GM12801 (cell line): ENCODE data around the gene CAMK2A.

Source experiments
- TF ChIP-seq, protein P1 (sequence below): IDR thresholded peaks from one replicate; pipeline ENCODE4 v1.5.1; 2011; ENCODE audit warnings: control low read depth; ENCODE audit not compliant: insufficient read length; ENCODE audit errors: extremely low read depth

CAMK2A gene

DNA sequence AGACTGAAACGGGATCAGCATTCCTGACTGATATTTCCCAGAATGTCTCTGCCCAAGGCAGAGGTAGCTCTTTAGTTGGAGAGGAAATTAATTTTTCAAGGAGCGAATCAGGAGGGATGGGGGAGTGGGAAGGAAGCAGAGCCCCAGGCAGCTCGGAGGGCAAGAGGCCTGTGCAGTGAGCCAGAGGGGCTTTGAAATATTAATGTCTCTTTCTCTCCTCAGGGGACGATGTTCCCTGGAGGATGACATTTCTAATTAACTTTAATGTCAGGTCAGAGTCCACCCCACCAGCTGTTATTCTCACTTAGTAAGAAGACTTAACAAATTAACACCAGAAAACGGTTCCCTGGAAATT, 54.1 kb downstream of the CAMK2A start:
- TF ChIP-seq, protein P1, sequence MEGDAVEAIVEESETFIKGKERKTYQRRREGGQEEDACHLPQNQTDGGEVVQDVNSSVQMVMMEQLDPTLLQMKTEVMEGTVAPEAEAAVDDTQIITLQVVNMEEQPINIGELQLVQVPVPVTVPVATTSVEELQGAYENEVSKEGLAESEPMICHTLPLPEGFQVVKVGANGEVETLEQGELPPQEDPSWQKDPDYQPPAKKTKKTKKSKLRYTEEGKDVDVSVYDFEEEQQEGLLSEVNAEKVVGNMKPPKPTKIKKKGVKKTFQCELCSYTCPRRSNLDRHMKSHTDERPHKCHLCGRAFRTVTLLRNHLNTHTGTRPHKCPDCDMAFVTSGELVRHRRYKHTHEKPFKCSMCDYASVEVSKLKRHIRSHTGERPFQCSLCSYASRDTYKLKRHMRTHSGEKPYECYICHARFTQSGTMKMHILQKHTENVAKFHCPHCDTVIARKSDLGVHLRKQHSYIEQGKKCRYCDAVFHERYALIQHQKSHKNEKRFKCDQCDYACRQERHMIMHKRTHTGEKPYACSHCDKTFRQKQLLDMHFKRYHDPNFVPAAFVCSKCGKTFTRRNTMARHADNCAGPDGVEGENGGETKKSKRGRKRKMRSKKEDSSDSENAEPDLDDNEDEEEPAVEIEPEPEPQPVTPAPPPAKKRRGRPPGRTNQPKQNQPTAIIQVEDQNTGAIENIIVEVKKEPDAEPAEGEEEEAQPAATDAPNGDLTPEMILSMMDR = no peak

DNA sequence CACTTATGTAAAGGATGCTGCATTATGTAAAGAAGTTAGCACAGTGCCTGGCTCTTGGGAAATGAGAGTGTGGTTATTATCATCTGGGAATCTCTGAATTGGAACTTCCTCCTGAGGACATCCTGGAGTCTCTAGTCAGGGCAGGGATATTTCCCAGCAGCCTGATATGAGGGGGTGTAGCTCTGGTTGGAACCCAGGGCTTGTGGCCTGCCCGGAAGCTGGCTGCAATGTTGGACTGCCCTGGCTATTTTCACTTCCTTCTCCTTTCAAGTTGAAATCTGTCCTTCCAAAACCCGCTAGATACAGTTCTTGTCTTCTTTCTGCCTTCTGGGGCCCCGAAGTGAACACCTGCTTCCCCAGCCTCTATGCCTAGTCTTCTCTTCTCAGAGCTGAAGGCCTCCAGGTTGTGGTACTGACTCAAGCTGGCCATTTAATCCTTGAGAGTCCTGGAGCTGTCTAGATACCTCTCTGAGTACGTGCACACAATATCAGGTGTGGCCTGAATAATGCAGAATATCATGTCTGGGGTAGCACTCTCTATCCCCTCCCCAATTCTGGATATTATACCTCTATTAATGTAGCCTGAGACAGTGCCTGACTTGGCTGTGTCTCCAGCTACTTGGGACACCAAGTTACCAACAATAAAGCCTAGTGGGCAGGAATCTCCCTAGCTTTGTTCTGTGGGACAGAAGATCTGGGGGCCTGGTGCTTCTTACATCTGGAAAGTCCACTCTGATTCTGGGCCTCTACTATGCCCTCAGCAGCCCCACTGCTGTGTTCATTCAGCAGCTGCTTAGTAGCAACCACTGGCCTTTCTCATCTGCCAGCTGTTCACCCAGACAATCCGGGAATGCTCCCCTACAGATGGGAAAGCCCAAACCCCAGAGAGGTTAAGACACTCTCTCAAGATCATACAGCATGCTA, 54.7 kb downstream of the CAMK2A start:
- TF ChIP-seq, protein P1 = no peak

DNA sequence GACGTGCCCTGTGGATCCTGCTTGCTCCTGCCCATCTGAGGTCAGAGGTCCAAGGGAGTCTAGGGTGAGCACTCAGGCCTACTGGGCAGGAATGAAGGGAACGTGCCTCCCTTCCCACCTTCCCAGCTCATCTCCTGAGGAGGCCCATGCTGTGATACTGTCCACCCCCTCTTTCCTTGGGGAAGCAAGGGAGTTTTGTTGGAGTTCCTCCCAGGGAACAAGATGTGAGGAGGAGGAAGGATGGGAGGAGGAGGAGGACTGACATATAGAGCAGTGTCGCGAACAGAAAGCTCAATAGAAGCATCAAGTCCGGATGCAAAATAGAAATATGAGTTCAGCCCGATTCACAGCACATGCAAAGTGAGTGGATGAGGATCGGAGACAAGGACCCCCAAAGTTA, 58.7 kb downstream of the CAMK2A start:
- TF ChIP-seq, protein P1 = no peak

DNA sequence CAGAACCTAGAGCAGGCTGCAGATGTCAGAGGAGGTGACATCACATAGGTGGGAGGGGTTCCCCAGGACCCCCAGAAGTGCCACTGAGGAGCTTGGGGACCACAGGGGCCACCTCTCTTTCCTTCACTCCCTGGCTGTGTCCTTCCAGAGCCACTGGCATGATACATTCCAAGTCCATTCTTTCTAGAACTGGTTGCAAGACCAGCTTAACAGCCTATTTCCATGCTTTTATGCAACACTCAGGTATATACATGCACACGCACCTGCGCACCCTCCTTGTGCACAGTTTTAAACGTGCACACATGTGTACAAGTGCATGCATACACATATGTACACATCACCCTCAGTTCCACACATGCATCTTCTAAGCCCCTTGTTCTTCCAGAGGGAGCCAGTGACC, 60.0 kb downstream of the CAMK2A start:
- TF ChIP-seq, protein P1 = no peak

DNA sequence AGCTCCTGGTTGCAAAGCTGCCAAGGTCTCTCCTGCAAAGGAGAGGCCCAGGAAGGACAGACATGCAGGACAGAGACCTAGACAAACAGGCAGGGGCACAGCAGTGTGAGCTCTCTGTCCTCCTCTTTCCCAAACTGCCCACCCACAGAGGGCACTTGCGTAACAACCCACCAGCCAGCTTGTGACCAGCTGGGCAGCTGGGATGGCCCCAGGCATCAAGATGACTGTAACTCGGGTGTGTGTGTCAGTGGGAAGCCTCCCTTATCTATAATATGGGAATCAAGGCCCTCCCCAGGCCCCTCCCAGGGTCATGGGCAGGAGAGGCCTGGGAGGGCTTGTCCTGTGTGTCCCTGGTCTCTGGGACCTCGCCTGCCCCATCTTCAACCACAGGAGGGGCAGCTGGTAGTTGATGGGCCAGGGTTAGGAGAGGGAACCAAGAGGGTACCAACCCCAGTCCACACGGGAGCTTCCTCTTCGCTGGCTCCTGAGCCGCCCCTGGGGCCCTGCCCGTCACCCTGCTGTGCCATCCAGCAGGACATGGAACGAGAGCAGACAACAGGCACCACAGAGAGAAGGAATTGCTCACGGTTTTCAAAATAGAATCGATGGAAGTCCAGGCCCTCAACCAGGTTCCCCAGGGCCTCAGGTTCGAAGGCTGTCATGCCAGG, 61.8 kb downstream of the CAMK2A start:
- TF ChIP-seq, protein P1 = no peak

DNA sequence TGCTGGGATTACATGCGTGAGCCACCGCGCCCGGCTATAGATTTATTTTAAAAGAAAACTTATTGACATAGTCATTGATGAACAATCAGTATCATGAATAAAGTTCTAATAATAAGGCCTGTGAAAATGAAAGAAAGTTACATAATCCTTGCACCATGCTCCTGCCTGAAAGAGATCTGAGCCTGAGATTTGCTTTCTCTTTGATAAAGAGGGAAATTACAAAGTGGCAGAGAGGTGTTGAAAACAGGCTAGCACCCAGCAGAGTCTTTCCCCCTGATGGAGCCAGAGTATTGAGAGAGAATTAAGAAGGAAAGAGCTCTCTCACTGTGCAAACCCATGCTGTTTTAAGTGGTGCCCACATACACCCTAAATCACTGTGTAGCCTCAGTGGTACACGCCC, 62.5 kb downstream of the CAMK2A start:
- TF ChIP-seq, protein P1 = no peak

DNA sequence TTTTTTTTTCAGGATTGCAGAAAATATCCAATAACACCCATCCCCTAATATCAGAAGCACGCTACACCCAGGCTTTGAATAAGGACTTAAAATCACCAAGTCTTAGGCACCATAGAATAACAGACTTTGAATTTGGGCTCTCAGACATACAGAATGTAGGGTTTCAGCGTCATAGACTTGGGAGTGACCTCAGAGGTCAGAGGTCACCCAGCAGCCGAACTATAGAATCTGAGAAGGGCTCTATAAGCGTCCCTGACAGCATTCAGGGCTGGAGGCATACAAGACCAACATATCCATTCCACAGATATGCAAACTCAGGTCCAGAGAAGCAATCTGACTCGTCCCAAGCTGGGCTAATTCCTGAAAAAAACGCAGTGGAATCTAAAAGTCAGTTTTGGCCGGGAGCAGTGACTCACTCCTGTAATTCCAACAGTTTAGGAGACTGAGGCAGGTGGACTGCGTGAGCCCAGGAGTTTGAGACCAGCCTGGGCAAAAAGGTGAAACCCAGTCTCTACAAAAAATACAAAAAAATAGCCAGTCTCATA, 65.0 kb downstream of the CAMK2A start:
- TF ChIP-seq, protein P1 = no peak
